Aorta (tissue), 5 donors: ENCODE measurements around the gene LIN7C. TPM values are rescaled to one million over a fixed set of nuclear protein-coding genes. Genes with fewer than 3 reads are reported as not detected.

Experiments used
- ATAC-seq: fragments of 200-7000 bp; cut with Tn5 transposase; one replicate; pipeline ENCODE4 v1.9.1; 2022; ENCODE audit warnings: moderate library complexity; ENCODE audit not compliant: low FRiP score
- DNase-seq, 2 donors: peaks; one replicate each; pipeline ENCODE4 v3.0.0-alpha.2; 2020
- H3K27ac ChIP-seq, 2 donors: one replicate each; pipeline ENCODE4 v1.5.1; 2013; ENCODE audit warnings: low read length in 2 of 2, mild to moderate bottlenecking in 2 of 2, moderate library complexity in 2 of 2, control low read depth in 1 of 2, inconsistent platforms in 1 of 2, low read depth in 1 of 2
- H3K27me3 ChIP-seq, 2 donors: one replicate each; pipeline ENCODE4 v1.6.1; 2013; ENCODE audit warnings: control low read depth in 1 of 2, low read length in 1 of 2, mild to moderate bottlenecking in 1 of 2, moderate library complexity in 1 of 2; ENCODE audit not compliant: insufficient read depth in 2 of 2, control insufficient read depth in 1 of 2
- H3K36me3 ChIP-seq, 2 donors: one replicate each; pipeline ENCODE4 v1.6.1; 2013; ENCODE audit warnings: control low read depth in 1 of 2, low read length in 1 of 2, mild to moderate bottlenecking in 1 of 2; ENCODE audit not compliant: insufficient read depth in 2 of 2, control insufficient read depth in 1 of 2
- H3K4me1 ChIP-seq, 2 donors: one replicate each; pipeline ENCODE4 v1.6.1; 2013; ENCODE audit warnings: low read length in 2 of 2, control low read depth in 1 of 2, mild to moderate bottlenecking in 1 of 2, moderate library complexity in 1 of 2; ENCODE audit not compliant: insufficient read depth in 2 of 2, control insufficient read depth in 1 of 2
- H3K4me3 ChIP-seq, 2 donors: one replicate each; pipeline ENCODE4 v1.5.1; 2013; ENCODE audit warnings: low read length in 2 of 2, control low read depth in 1 of 2, mild to moderate bottlenecking in 1 of 2
- H3K9me3 ChIP-seq: one replicate; pipeline ENCODE4 v1.6.1; 2013; ENCODE audit warnings: mild to moderate bottlenecking, low read length; ENCODE audit not compliant: control insufficient read depth
- WGBS, 2 donors: extraction: QIAGEN DNeasy Blood & Tissue Kit; methylation state at CpG; one replicate each; pipeline ENCODE4 v1.1.7; 2013; 5-methylcytosine and 5-hydroxymethylcytosine counted together
- intact Hi-C, 2 donors: fragments of 100-400 bp; cut with DNase I; formaldehyde crosslinking; loops; one replicate each; pipeline versions ENCODE4 v1.14.2 to v1.15.0; 2022
- polyA plus RNA-seq, 2 donors: library from polyadenylated mRNA; stranded (reverse); fragments of 200-250 nt; gene quantifications; one replicate each; pipeline ENCODE4 v1.2.3, GENCODE V29; 2013
- total RNA-seq, 2 donors: library from RNA; stranded (reverse); fragmentation: NEBNext Ultra II Directional; extraction: Animal tissue kit (Norgen Biotek cat#: 25700); gene quantifications; one replicate each; pipeline ENCODE4 v1.2.1, GENCODE V29; 2021
- donor health status: healthy with polysubstance abuse.
- donor health status: Bipolar disorder and iron deficiency.
- donor health status: DM: no; HTN: no; CAD: no.
- donor health status: DM: no; HTN: no; CAD: no.
- donor health status: DM: yes; HTN: yes; CAD: no.

Gene LIN7C
- total and polyA plus RNA-seq, 4 donors = 10.1 to 40.4 (median 23.0) TPM

DNA sequence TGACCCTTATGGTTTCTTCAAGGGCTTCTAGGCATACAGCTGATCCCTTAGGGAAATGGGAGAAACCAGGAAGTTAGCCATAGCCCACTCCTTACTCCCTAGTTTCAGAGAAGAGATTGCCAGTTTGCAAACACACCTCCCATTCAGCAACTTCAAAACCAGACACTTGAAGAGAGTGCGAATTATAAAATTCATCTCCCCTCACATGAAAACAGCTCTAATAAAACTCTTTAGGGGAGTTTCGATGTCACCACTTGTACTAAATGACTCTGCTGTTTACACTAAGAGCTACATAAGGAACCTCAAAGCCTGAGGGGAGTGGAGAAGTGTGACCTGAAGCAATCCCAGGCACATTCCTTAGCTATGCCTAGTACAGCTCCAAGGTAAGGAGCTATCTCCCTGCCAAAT lies 42.3 kb downstream of the LIN7C start:
- no peak for DNase-seq
- no peaks in the 10 kb centered on the region for H3K36me3 ChIP-seq
- 24 to 32% methylated on average over 2 of the region's 2 CpGs for WGBS, 2 donors
- no peaks in the 10 kb centered on the region for H3K27me3 ChIP-seq
- no peak for ATAC-seq
- intact Hi-C loops = no loop called here
- peaks cover 6 to 10% of the 10 kb centered on the region in 2 donors for H3K4me1 ChIP-seq
- peak overlapping the region; percentile 74 to 87 for H3K27ac ChIP-seq
- no peak overlapping the region for H3K4me3 ChIP-seq
- no peaks in the 10 kb centered on the region for H3K9me3 ChIP-seq

DNA sequence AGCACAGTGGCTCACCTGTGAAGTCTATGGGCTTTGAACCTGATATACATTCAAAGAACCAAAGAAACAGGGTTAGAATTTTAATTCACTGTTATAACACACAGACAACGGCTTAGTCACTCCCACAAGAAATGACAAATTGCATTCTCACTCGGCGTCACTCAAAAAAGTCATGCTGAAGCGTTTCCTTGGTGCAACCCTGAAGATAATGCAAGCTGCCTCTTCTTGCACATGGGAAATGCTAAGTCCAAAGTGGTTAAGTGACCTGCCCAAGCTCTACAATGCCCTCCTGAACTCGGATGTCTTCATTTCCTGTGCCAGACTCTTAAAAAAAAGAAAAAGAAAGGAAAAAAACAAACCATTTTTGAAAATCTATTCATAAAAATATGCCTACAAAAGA lies 44.0 kb downstream of the LIN7C start:
- no peak for ATAC-seq
- H3K4me3 ChIP-seq = no peak overlapping the region
- no peak overlapping the region for H3K27ac ChIP-seq
- H3K4me1 ChIP-seq = peaks cover 6 to 10% of the 10 kb centered on the region in 2 donors
- 55 to 66% methylated on average over 5 of the region's 5 CpGs for WGBS, 2 donors
- no peaks in the 10 kb centered on the region for H3K36me3 ChIP-seq
- H3K9me3 ChIP-seq = no peaks in the 10 kb centered on the region
- DNase-seq = no peak
- H3K27me3 ChIP-seq = no peaks in the 10 kb centered on the region
- intact Hi-C loops = no loop called here

DNA sequence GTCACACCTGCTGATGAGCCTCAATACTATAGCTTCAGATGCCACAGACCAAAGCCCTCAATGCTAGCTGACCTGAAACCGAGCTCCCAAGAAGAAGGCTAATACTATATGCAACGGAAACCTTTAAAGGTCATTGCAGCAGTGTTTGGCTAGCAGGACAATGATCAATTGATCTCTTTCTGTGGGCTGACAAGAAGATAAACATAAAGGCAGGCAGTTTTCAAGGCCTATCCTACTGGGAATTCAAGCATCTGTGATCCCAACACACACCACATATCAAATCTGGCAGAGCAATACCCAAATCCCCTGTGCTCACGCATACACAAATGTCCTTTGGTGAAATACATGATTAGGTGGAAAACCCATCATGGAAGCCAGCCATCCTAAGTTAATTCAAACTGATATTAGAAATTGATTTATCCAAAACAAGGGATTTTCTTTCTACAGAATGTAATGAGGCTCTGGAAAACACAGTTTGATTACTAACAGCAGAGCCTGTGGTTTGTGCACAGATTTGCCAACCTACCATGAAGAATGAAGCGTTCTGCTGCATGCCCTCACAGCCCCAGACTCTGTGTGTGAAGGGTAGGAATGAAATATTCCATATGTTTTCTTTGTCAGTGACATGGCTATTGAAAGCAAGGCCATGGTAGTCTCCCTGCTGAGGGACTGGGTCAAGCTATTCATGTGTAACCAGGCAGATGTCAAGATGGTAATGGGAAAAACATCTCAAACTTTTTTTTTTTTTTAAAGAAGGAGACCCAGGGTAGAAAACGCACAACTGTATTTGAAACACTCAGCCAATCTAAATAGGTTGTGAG lies 46.2 kb downstream of the LIN7C start:
- 71 to 78% methylated on average over 5 of the region's 5 CpGs for WGBS, 2 donors
- H3K27ac ChIP-seq = no peak overlapping the region
- no peak overlapping the region for H3K4me3 ChIP-seq
- H3K9me3 ChIP-seq = no peaks in the 10 kb centered on the region
- peaks cover 4 to 9% of the 10 kb centered on the region in 2 donors for H3K4me1 ChIP-seq
- no peaks in the 10 kb centered on the region for H3K27me3 ChIP-seq
- ATAC-seq (no peak), DNase-seq (no peak)
- intact Hi-C loops = no loop called here
- H3K36me3 ChIP-seq = no peaks in the 10 kb centered on the region

DNA sequence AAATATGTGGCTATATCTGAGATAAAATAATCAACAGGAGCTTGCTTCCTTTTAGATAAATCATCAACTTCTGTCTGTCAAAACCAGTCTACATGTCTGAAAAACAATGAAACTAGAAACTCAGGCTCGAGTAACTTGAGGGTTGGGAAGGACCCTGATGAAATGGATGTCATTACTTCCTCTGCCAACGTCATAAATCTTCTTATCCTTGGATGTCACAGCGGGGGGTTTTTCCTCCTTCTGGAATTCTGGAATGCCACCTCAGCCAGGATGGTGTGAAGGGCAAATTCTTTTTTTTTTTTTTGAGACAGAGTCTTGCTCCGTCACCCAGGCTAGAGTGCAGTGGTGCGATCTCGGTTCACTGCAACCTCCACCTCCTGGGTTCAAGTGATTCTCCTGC lies 47.4 kb downstream of the LIN7C start:
- Histone ChIP-seq H3K36me3 (no peaks in the 10 kb centered on the region), H3K27me3 (no peaks in the 10 kb centered on the region), H3K4me1 (peaks cover 2 to 4% of the 10 kb centered on the region in 2 donors), H3K27ac (no peak overlapping the region), H3K4me3 (no peak overlapping the region), H3K9me3 (no peaks in the 10 kb centered on the region)
- WGBS, 2 donors = 84 to 85% methylated on average over 6 of the region's 6 CpGs
- no peak for ATAC-seq
- intact Hi-C loops = no loop called here
- no peak for DNase-seq

DNA sequence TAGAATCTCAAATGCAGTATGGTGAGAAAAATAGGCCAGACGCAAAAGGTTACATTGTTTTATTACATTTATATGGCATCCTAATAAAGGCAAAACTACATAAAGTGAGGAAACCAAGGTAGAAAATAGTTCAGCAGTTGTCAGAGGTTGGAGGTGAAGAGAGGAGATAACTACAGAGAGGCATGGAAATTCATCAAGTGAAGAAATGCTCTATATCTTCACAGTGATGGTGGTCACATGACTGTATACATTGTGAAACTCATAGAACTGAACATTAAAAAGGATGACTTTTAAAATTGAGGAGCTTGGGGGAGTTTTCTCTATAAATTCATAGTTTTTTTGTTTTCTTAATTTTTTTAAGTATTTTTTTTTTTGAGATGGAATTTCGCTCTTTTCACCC lies 48.4 kb downstream of the LIN7C start:
- WGBS, 2 donors = 76 to 90% methylated on average over 2 of the region's 2 CpGs
- Histone ChIP-seq H3K27me3 (no peaks in the 10 kb centered on the region), H3K27ac (no peak overlapping the region), H3K4me1 (peaks cover 0 to 4% of the 10 kb centered on the region in 2 donors), H3K9me3 (no peaks in the 10 kb centered on the region), H3K36me3 (no peaks in the 10 kb centered on the region), H3K4me3 (no peak overlapping the region)
- DNase-seq = no peak
- intact Hi-C loops = no loop called here
- no peak for ATAC-seq

DNA sequence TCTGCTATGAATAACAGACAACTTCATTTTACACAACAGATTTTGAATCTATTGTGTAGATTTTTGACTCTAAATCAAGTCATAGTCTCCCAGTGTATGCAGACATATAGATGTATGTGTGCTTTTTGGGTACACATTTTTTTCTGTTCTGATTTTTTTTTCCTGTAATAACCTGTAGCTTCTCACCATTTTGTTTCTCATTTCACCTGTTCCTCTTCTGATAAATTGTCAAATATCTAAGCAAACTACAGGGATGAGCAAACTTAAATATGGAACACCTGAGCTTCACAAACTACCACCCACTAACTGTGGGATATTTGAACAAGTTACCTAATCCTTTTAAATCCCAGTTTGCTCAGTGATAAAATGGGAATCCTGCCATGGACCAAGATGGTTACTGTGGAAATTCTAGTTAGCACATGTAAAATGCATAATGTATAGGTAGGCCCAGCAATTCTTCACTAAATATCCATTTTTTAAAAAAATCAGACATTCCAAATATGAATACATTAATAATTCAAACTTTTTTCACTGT lies 49.7 kb downstream of the LIN7C start:
- Histone ChIP-seq H3K4me1 (peaks cover 0 to 8% of the 10 kb centered on the region in 2 donors), H3K9me3 (no peaks in the 10 kb centered on the region), H3K4me3 (no peak overlapping the region), H3K27ac (no peak overlapping the region), H3K36me3 (no peaks in the 10 kb centered on the region), H3K27me3 (no peaks in the 10 kb centered on the region)
- no peak for DNase-seq
- no peak for ATAC-seq
- intact Hi-C loops = no loop called here

DNA sequence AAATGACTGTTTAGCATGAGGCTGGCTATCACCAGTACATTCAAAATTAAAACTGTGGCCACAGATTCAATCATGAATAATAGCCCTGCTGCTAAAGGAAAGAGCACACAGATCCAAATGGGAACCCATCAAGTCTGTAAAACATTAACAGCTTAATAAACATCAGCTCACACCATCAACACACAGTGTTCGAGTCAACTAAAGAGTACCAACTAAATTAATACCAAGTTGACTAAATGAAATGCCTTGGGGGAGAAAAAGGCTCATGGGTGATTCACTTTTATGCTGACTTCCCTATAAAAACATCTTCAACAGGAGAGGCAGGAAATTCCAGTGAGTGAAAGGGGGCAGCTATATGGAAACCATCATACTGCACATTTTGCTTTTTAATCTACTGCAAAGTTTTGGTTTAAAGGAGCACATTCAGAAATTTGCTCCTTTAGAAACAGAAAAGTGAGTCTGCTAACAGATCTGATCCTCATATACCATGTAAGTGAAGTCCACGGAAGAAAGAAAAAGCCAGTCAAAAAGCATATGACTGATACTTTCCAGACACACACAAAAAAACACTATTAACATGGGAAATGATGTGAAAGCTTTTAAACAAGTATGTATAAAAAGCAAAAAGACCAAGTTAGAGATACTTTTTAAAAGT lies 50.3 kb downstream of the LIN7C start:
- H3K27me3 ChIP-seq = no peaks in the 10 kb centered on the region
- H3K9me3 ChIP-seq = no peaks in the 10 kb centered on the region
- H3K4me1 ChIP-seq = peaks cover 0 to 8% of the 10 kb centered on the region in 2 donors
- peak overlapping the region in 1 of 2 donors; percentile 15 for H3K27ac ChIP-seq
- H3K36me3 ChIP-seq = no peaks in the 10 kb centered on the region
- DNase-seq (no peak), ATAC-seq (no peak)
- no peak overlapping the region for H3K4me3 ChIP-seq
- intact Hi-C loops = no loop called here
- WGBS, 2 donors = 12 to 20% methylated on average over 2 of the region's 2 CpGs

DNA sequence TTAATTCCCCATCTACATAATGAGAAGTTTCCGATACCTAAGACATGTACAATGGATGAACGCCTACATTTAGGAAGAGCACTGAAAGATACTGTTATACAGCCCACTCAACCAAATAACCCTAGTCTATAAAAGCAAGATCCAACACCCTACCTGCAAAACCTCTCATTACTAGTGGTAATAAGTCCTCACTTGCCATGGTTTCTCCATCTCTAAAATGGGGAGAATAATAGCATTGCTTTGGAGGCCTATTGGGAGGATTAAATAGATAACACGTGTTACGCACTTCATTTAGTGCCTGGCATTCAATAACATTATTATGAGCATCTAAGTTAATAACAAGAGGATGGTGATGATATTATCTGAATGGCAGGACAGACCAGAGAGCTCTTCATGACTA lies 50.9 kb downstream of the LIN7C start:
- intact Hi-C loops = no loop called here
- Histone ChIP-seq H3K36me3 (no peaks in the 10 kb centered on the region), H3K27me3 (no peaks in the 10 kb centered on the region), H3K27ac (peak overlapping the region in 1 of 2 donors; percentile 15), H3K9me3 (no peaks in the 10 kb centered on the region), H3K4me1 (peaks cover 0 to 8% of the 10 kb centered on the region in 2 donors), H3K4me3 (no peak overlapping the region)
- no peak for ATAC-seq
- DNase-seq = no peak
- 90 to 95% methylated on average over 4 of the region's 4 CpGs for WGBS, 2 donors

DNA sequence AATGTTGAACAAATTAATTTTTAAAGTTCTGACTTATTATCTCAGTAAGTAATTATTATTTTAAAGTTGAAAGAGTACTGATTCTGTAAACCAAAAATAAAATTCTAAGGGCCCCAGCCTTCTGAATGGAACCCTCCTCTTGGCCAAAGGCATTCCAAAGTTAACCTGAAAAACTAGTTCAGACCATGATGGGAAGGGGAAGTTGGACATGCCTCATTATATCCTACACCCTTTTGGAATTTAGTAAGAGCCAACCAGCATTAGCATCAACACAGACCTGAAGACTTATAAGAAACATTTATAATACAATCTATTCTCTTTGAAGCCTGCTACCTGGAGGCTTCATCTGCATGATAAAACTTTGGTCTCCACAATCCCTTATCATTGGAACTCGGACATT lies 52.9 kb downstream of the LIN7C start:
- H3K27me3 ChIP-seq = no peaks in the 10 kb centered on the region
- no peak overlapping the region for H3K27ac ChIP-seq
- DNase-seq (no peak), ATAC-seq (no peak)
- H3K9me3 ChIP-seq = no peaks in the 10 kb centered on the region
- 41 to 44% methylated on average over 1 of the region's 1 CpG for WGBS, 2 donors
- no peak overlapping the region for H3K4me3 ChIP-seq
- H3K36me3 ChIP-seq = no peaks in the 10 kb centered on the region
- peaks cover 0 to 8% of the 10 kb centered on the region in 2 donors for H3K4me1 ChIP-seq
- intact Hi-C loops = no loop called here
